ENCODE results near the gene WSB2.

WSB2 gene

DNA sequence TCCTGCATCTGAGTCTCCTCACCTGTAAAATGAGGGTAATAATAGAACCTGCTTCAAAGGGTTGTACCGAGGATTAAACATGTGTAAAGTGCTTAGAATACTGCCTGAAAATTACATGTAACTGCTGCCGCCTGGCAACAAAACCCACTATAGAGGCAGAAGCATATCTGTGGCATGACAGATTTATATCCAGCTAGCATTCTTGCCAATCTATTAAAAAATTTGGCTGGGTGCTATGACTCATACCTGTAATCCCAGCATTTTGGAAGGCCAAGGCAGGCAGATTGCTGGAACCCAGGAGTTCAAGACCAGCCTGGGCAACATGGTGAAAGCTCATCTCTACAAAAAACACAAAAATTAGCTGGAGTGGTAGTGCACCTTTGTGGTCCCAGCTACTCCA, 75.8 kb downstream of the WSB2 start:
- DNase-seq, result no peak
